HG02759 (cell line): Measurements from ENCODE around the gene LILRB5.
"Not testable (repeated sequence)": the region's sequence is repeated elsewhere in the genome, so short reads cannot be mapped to it uniquely, and the experiment has no call there.

Experiments
- ATAC-seq: cut with Tn5 transposase; IDR thresholded peaks from one replicate; pipeline ENCODE4 v1.9.1; 2021; ENCODE audit warnings: mild to moderate bottlenecking, moderate library complexity; ENCODE audit not compliant: unreplicated experiment

LILRB5 gene

DNA sequence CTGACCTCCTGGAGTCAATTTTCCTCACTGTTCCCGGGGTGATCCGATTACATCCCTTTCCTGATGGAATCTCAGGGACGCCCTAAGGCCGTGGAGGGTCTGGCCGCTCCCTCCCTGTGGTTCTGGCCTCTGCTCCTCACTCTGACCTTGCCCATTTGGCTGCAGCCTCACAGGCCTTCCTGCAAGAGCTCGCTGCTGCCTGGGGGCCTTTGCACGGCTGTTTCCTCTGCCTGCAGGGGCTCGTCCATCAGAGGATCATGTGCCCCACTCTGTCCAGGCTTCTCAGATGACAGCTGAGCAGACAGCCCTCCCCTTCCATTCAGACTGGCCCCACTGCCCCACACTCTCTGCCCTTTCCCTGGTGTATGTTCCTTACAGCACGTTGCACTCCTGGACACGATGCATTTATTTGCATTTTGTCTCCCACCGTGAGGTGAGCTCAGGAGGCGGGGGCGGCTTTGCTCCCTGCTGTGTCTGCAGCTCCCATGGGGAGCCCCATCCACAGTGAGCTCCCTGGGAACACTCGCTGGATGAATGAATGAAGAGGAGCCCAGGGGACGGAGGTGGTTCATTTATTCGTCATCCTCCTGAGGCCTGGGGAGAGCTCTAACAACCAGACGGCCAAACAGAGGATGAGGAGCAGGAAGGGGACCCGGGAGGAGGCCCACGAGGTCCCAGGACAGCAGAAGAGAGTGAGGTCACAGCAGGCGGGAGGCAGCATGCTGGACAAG is 39.4 kb downstream of the LILRB5 start:
- not testable (repeated sequence) for ATAC-seq

DNA sequence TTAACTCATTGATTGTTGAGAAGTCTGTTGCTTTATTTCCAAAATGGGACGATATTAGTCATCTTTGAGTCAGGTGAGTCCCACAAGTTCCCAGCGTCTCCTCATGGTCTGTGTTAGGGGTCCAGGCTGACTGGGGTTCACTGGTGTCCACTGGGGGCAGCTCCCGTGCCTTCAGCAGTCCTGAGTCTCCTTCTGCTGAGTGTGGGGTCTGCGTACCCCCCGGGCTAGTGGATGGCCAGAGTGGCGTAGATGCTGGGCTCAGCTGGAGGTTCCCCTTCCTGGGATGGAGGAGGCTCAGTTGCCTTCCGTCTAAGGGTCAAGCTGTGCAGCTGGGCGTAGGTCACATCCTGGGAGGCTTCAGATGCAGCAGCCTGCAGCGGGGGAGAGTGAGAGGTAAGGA is 40.2 kb downstream of the LILRB5 start:
- no peak for ATAC-seq

DNA sequence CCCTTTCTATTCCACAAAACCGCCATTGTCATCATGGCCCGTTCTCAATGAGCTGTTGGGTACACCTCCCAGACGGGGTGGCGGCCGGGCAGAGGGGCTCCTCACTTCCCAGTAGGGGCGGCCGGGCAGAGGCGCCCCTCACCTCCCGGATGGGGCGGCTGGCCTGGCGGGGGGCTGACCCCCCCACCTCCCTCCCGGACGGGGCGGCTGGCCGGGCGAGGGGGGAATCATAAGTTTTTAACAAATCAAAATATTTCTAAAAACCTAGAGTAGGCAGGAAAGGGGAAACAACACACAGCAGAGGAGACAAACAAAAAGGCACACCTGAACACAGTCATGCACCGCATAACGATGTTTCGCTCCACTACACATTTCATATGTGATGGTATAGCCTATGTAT is 42.3 kb downstream of the LILRB5 start:
- not testable (repeated sequence) for ATAC-seq

DNA sequence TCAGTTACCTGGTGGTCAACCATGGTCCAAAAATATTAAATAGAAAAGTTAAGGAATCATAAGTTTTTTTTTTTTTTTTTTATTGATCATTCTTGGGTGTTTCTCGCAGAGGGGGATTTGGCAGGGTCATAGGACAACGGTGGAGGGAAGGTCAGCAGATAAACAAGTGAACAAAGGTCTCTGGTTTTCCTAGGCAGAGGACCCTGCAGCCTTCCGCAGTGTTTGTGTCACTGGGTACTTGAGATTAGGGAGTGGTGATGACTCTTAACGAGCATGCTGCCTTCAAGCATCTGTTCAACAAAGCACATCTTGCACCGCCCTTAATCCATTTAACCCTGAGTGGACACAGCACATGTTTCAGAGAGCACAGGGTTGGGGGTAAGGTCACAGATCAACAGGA is 42.9 kb downstream of the LILRB5 start:
- not testable (repeated sequence) for ATAC-seq

DNA sequence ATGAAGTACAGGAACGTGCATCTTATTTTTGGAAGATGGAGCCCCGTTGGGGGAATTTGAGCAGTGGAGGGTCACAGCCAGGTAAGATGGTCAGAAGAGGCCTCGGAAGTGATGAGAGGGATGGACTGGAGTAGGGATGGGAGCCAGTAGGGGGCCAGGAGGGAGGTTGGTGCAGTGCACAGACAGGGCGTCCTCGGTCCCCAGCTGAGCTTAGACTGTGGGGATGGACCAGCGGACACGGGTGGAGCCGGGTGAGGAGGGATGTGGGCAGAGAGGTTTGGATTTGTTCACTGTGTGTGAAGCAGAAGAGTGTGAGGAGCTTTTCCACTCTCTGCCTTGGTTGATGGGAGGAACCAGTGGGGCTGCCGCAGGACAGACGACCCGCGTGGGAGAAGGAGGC is 45.8 kb downstream of the LILRB5 start:
- ATAC-seq, result no peak

DNA sequence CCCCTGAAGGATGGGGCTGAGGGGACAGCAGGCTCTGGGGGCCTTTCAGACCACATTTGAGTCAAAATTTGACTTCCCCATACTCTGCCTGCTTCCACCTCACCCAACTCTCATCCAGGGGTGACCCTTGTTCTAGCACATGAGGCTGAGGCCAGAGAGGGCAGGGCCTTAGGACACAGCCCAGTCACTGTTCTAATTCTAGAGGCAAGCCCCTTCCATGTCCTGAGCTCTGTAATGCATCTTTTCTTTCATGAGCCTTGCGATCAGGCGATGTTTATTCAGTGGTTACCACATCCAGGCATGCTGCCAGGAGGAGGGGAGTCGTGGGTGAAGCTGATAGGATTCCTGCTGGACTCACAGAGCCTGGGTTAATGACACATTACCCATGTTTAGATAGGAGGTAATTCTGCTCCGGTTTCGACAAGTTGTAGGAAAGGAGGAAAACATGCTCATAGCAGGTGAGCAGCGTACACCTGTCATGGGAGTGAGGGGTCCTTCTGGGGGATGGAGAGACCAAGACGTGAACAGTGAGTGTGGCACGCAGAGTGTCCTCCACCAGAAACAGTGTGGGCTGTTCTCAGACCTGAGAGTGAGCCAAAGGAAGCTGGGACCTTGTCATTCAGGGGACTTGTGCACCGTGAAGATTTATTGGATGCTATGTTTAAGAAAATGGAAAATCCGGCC is 47.1 kb downstream of the LILRB5 start:
- no peak for ATAC-seq

DNA sequence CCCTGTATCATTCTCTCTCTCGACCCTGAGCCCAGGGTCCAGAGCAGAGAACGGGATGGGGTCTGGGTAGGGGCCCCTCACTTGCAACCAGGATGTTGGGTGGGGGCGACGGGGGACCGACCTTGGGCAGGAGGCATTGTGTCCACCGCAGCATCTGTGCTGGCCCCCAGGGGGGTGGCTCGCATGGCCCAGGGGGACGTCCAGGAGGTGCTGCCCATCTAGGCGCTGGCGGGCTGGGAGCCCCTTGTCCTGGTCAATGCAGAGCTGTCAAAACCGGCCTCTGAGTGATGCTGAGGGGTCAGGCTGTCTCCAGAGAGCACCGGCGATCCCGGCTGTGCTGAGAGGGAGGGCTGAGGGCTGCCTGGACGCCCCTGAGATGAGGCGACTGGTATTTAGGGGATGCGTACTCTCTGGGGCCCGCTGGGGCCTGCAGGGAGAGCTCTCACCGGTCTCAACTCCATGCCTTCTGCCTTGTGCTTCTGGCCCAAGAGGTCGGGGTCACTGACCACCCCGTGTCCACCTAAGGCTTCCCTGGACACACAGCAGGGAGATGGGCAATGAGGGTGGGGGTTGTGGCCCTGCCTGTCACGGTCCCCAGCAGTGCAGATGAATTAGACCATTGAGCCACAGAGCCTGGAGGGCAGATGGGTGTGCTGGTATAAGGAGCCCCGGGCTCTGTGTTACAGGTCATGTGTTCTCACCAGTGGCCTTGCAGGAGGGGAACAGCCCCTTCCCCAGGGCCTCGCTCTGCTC is 47.8 kb downstream of the LILRB5 start:
- ATAC-seq, result no peak

DNA sequence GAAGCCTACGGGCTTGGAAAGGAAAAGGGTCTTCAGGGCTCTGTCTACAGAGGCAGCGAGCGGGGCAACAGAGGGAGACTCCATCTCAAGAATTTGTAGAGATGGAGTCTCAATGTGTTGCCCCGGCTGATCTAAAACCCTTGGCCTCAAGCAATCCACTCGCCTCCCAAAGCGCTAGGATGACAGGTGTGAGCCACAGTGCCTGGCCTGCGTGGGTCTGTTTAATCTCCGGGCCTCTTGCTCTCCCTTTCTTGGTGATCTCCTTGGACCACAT is 48.4 kb downstream of the LILRB5 start:
- no peak for ATAC-seq

DNA sequence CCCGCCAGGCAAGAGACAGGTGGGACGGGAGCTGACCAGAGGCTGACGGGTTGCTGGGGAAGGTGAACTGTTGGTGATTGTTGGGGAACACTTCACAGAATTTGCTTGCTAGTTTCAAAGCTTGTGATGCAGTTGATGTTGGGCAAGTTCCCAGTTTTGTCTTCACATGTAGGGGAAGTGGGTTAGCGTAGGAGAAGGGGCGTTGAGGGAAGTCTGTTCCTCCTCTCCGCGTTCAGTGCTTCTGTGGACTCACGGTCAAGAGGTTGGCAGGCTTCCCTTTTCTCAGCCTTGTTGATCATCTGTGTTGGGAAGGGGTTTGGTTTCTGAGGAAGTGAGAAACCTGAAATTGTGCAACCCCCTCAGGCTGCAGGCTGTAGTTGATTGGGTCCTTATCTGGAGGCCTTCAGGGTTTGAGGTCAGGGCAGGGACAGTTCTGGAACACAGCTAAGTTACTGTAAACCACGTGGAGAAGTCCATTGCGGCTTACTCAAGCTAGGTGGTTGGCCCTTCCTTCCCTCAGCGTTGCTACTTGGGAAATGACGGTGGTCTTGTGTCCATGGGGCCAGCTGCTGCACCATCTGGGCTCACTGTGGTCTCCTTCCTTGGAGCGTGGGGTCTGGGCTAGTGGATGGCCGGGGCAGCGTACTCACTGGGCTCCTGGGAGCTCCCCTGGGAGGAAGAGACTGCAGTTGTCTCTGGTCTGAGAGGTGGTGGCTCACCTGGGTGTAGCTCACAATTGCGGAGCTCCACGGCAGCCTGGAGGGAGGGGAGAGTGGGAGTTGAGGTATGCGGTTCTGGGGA is 48.9 kb downstream of the LILRB5 start:
- ATAC-seq, result peak; percentile 41

DNA sequence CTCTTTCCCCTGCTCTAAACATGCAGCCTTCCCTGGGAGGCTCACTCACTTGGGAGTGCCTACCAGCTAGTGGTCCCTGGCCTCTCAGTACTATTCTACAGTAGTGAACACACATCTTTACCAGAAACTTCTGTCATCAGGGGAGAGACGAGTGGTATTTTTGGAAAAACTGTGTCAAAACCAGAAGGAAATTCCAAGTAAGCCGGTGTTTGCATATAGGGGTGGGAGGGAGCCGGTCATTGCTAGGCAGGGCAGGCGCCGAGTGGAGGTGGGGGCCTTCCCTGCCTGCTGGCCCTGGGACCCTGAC is 49.4 kb downstream of the LILRB5 start:
- ATAC-seq, result no peak

DNA sequence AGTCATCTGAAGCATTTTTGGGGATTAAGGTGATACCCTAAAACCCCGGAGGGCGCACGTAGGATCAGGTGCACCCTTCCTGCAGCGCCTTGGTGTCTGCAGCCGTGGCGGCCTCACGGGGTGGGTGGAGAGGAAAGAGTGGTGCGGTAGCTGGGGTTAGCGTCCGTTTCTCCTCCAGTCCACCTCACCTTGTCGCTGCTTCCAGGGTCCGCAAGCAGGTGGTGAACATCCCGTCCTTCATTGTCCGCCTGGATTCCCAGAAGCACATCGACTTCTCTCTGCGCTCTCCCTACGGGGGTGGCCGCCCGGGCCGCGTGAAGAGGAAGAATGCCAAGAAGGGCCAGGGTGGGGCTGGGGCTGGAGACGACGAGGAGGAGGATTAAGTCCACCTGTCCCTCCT is 49.9 kb downstream of the LILRB5 start:
- not testable (repeated sequence) for ATAC-seq

DNA sequence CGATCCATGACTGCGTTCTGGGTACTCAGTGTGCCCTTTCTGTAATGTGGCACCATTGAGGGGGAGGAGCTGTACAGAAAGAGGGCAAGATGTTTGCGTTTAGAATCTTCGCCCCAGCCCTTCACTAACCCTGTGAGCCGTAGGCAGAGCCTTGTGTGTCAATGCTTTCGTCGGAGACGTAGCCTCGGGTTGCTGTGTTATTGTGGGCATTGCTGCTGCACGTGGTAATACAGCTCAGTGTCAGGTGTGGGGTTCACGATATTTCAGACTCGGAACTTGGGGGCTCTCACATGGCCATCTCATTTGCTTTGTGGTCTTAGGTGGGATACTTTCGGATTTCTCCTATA is 50.3 kb downstream of the LILRB5 start:
- no peak for ATAC-seq

DNA sequence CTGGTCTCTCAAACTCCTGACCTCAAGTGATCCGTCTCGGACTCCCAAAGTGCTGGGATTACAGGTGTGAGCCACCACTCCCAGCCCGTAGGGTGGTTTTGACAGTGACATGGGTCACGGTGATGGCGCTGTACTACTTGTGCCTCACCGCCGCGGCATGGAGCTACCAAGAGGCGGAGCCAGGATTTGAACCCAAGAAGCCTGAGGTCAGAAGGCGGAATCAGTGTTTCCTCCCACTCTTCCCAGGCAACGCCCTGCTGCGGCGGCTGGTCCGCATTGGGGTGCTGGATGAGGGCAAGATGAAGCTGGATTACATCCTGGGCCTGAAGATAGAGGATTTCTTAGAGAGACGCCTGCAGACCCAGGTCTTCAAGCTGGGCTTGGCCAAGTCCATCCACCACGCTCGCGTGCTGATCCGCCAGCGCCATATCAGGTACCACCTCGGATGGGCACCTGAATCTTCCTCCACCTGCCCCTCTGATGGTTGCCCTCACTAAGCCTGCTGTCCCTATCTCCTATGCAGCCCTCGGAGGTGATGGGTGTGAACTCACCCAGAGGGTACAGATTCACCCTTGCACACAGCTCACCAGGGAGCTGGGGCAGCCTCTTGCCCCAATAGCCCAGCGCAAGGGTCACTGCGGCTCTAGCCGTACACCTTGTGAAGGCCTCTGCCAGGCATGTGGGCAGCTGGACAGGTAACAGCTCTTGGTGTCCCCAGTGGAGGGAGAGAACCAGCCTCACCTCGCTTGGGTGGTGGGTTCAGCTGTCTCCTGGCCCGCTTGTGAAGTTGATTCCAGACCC is 50.8 kb downstream of the LILRB5 start:
- ATAC-seq, result no peak

DNA sequence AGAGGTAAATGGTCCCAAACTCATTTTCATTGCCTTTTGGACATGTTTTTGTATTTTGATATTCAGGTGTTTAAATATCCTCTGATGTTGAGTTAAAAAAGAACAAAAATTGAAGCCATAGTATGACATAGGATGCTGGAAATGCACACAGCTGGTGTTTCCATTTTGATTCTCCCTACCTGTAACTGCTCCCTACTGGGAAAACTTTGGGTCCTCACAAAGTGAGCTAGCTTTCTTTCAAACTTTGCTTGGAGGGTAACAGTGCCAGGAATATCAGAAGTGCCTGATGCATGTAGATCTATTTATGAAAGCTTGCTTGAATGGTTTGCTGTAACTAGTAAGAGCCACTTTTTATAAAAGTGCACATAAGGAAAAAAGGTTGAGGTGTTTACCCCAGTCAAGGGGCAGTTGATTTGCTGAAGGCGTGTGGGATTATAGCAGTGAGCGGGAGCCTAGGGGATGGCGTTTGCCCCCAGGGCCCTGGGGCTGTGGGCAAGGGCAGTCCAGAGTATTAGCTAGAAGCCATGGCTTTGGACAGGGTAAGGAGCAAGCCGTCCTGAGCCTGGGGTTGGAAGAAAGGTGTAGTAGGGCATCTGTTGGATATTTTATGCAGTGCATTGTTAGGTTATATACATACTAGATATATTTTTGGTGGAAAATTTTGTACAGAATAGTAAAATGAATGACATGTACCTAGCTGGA is 52.2 kb downstream of the LILRB5 start:
- no peak for ATAC-seq

DNA sequence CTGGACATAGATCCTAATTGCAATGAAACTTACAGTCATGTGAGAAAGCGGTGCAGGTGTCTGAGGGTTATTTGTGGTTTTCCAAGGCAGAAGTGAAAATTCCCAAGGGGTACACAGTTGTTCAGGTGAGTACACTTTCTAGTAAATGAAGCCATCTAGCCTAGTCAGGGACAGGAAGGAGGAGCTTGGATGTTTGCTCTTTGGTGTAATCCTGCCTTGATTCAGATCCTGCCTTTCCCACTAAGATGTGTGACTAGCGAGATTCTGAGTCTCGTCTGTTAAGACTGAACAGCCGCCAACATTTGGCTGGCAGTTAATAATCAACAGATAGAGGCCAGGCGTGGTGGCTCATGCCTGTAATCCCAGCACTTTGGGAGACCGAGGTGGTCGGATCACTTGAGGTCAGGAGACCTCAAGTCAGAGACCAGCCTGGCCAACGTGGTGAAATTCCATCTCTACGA is 53.9 kb downstream of the LILRB5 start:
- no peak for ATAC-seq

DNA sequence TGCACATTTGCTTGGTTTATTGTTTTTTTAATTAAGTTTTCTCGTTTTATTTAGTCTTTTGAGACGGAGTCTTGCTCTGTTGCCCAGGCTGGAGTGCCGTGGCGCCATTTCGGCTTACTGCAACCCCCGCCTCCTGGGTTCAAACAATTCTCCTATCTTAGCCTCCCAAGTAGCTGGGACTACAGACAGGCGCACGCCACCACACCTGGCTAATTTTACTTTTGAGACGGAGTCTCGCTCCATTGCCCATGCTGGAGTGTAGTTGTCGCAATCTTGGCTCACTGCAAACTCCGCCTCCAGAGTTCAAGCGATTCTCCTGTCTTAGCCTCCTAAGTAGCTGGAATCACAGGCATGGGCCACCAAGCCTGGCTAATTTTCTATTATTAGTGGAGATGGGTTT is 55.1 kb downstream of the LILRB5 start:
- ATAC-seq, result no peak

DNA sequence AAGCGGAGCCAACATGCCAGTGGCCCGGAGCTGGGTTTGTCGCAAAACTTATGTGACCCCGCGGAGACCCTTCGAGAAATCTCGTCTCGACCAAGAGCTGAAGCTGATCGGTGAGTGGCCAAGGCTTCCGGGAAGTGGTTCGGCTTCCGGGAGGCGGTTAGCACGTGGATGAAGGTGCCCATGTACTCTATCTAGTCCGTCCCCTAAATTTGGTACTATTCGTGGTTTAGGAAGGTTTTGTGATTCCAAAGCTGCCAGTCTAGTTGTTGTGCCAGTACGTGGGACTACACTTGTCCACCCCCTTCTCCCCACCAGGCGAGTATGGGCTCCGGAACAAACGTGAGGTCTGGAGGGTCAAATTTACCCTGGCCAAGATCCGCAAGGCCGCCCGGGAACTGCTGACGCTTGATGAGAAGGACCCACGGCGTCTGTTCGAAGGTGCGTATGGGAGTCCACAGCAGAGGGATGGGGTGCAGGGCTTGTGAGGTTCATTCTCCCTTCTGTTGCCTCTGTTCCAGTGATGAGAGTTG is 55.8 kb downstream of the LILRB5 start:
- ATAC-seq, result no peak
